GM18858 (cell line): ENCODE results near the gene KCNAB1.

Source experiments
- ATAC-seq: cut with Tn5 transposase; IDR thresholded peaks from one replicate; pipeline ENCODE4 v1.9.1; 2021; ENCODE audit not compliant: unreplicated experiment

KCNAB1 gene

GRCh38 chr3:156307704-156308103, 187.3 kb downstream of the KCNAB1 start:
- no peak for ATAC-seq

- ATAC-seq = no peak
Observed at GRCh38 chr3:156311431-156311830, 191.1 kb downstream of the KCNAB1 start.

- no peak for ATAC-seq
Observed at GRCh38 chr3:156311930-156312329, 191.6 kb downstream of the KCNAB1 start.

- ATAC-seq = no peak
Observed at GRCh38 chr3:156316076-156316475, 195.7 kb downstream of the KCNAB1 start.

- no peak for ATAC-seq
Observed at GRCh38 chr3:156317462-156318074, 197.2 kb downstream of the KCNAB1 start.

- ATAC-seq = no peak
Observed at GRCh38 chr3:156321945-156322344, 201.6 kb downstream of the KCNAB1 start.

GRCh38 chr3:156323466-156323865, 203.1 kb downstream of the KCNAB1 start:
- ATAC-seq = no peak

GRCh38 chr3:156330415-156330814, 210.0 kb downstream of the KCNAB1 start:
- no peak for ATAC-seq

GRCh38 chr3:156332304-156332703, 211.9 kb downstream of the KCNAB1 start:
- ATAC-seq = no peak

- ATAC-seq = no peak
Observed at GRCh38 chr3:156334841-156335545, 214.6 kb downstream of the KCNAB1 start.

- ATAC-seq = no peak
Observed at GRCh38 chr3:156339491-156339890, 219.1 kb downstream of the KCNAB1 start.

- ATAC-seq = no peak
Observed at GRCh38 chr3:156341332-156341731, 221.0 kb downstream of the KCNAB1 start.

- peak; percentile 100 for ATAC-seq
Observed at GRCh38 chr3:156341831-156342416, 221.5 kb downstream of the KCNAB1 start.

- no peak for ATAC-seq
Observed at GRCh38 chr3:156344215-156344614, 223.8 kb downstream of the KCNAB1 start.

GRCh38 chr3:156349111-156349510, 228.7 kb downstream of the KCNAB1 start:
- no peak for ATAC-seq

GRCh38 chr3:156349978-156350377, 229.6 kb downstream of the KCNAB1 start:
- ATAC-seq = no peak

GRCh38 chr3:156350781-156351180, 230.4 kb downstream of the KCNAB1 start:
- ATAC-seq = no peak

GRCh38 chr3:156351783-156352182, 231.4 kb downstream of the KCNAB1 start:
- no peak for ATAC-seq

- ATAC-seq = no peak
Observed at GRCh38 chr3:156352728-156353127, 232.3 kb downstream of the KCNAB1 start.

GRCh38 chr3:156353563-156353962, 233.2 kb downstream of the KCNAB1 start:
- ATAC-seq = no peak

- no peak for ATAC-seq
Observed at GRCh38 chr3:156356537-156357363, 236.4 kb downstream of the KCNAB1 start.
